NT2/D1 (cell line): Measurements from ENCODE around the gene LLGL2.

Experiments used
- SUZ12 ChIP-seq: IDR thresholded peaks from 2 replicates; pipeline ENCODE4 v1.6.1; 2011; ENCODE audit not compliant: insufficient read length, insufficient read depth; ENCODE audit errors: extremely low read depth
- YY1 ChIP-seq: IDR thresholded peaks from 2 replicates; pipeline ENCODE4 v1.6.1; 2011; ENCODE audit not compliant: insufficient read length, insufficient read depth

DNA sequence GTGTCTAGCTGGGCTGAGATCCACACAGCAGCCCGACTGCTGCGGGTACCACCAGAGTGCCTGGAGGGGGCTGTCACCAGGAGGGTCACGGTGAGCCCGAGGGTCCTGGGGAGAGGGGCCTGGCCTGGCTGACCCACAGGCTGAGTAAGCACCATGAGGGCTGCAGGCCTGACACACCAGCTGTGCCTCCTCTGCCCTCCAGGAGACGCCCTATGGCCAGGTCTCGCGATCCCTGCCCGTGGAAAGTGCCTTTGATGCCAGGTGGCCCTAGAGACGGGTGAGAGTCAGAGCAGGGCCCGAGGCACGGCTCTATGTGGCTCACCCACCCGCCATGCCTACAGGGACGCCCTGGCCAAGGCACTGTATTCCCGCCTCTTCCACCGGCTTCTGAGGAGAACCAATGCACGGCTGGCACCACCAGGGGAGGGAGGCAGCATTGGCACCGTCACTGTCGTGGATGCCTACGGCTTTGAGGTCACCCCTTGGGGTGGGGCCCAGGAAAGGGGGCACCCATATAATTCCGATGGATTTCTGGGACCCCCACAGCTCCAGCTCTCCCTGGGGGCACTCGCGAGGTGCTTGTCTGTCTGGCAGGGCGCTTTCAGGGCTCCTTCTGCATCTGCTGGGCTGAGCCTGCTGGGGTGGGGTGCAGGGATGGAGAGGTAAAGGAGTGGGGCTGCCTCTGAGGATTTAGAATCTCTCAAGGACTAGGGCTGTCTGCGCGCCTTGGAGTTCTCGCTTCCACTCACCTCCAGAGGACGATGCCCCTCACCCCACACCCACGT is 69.2 kb downstream of the LLGL2 start:
- TF ChIP-seq YY1: no peak
- TF ChIP-seq SUZ12: no peak
